Measurements from ENCODE around the gene FERMT3. TPM values are rescaled to one million over a fixed set of nuclear protein-coding genes. Genes with fewer than 3 reads are reported as not detected.

FERMT3 gene
- total and polyA plus RNA-seq, 2 of the 8 experiments (the other 6 are each of a cell fraction or from before 2014, with no cell fraction given) = 1.4 to 3.7 TPM

GRCh38 chr11:64204464-64204989 lies 2.0 kb upstream of the FERMT3 start:
- Histone ChIP-seq H3K23me2 (ENCODE audit: low read depth, low read length) (no peaks in the 10 kb centered on the region; the same call in 1 of the 2 replicates), H3K79me1 (ENCODE audit: low read depth, low read length) (no peaks in the 10 kb centered on the region), H4K91ac (replicated peaks; ENCODE audit: insufficient read length, low read length) (no peak overlapping the region), H3K56ac (replicated peaks; ENCODE audit: insufficient read length, low read depth, low read length) (no peak overlapping the region), H3K27ac (ENCODE audit: low read depth, low read length) (no peak overlapping the region), H2BK120ac (replicated peaks; ENCODE audit: low read depth, low read length) (no peak overlapping the region), H4K8ac (ENCODE audit: extremely low read depth, insufficient read depth, low read length) (no peak overlapping the region), H2AK5ac (ENCODE audit: low read depth, low read length) (no peak overlapping the region), H2BK5ac (ENCODE audit: low read depth, low read length) (no peak overlapping the region), H3K23ac (ENCODE audit: insufficient read length) (no peak overlapping the region), H2BK12ac (ENCODE audit: low read depth, low read length) (no peak overlapping the region), H3K9ac (replicated peaks in 1 of 4; ENCODE audit: extremely low read depth in 1 of 4, low read depth in 3 of 4, low read length in 3 of 4) (no peak overlapping the region; a peak in 1 of 7 replicates), H3K36me3 (ENCODE audit: control insufficient read depth in 2 of 4, insufficient read depth in 4 of 4, low read length in 3 of 4) (peaks cover 41 to 62% (median 54%) of the 10 kb centered on the region in 4 experiments), H3K4ac (replicated peaks; ENCODE audit: insufficient read length, low read depth, low read length) (no peak overlapping the region), H2AFZ (ENCODE audit: low read length) (no peak overlapping the region), H3K27me3 (replicated peaks in 1 of 4; ENCODE audit: control insufficient read depth in 3 of 4, extremely low read depth in 1 of 4, insufficient read depth in 3 of 4, low read length in 3 of 4) (no peaks in the 10 kb centered on the region; a peak in 1 of 7 replicates), H4K5ac (ENCODE audit: insufficient read length, low read depth, low read length) (no peak overlapping the region), H4K20me1 (replicated peaks in 1 of 2; ENCODE audit: control insufficient read depth in 1 of 2, insufficient read depth in 2 of 2, low read length in 2 of 2) (peaks cover 5 to 21% of the 10 kb centered on the region in 2 experiments), H3K4me3 (ENCODE audit: extremely low read depth in 1 of 4, insufficient read depth in 2 of 4, low read depth in 3 of 4, low read length in 4 of 4) (no peak overlapping the region), H3K9me3 (ENCODE audit: insufficient read depth in 2 of 2, low read depth in 1 of 2, low read length in 1 of 2) (no peaks in the 10 kb centered on the region), H3K4me2 (ENCODE audit: insufficient read depth in 1 of 2, low read depth in 2 of 2, low read length in 2 of 2) (no peak overlapping the region), H2BK20ac (ENCODE audit: low read length) (no peak overlapping the region), H3K4me1 (replicated peaks in 1 of 4; ENCODE audit: control insufficient read depth in 3 of 4, insufficient read depth in 4 of 4, low read length in 3 of 4) (peaks cover 0 to 5% (median 0%) of the 10 kb centered on the region in 4 experiments; a peak in 3 of 7 replicates), H2BK15ac (ENCODE audit: low read length) (no peak overlapping the region; the same call in 1 of the 2 replicates), H3K14ac (ENCODE audit: insufficient read length) (no peak overlapping the region), H3K18ac (ENCODE audit: extremely low read depth, low read length) (no peak overlapping the region), H3K79me2 (ENCODE audit: control insufficient read depth in 1 of 2, insufficient read depth in 2 of 2, low read length in 2 of 2) (no peaks in the 10 kb centered on the region)
- CTCF ChIA-PET (ENCODE audit: partially characterized antibody) = interaction anchor here (0.7 to 7.4 kb wide), 31 partner anchors 9 to 209 kb away, joined by 3 to 68 read pairs (median 6); partner anchors contain the start of genes DNAJC4, ESRRA, NUDT22 and PLCB3
- FAIRE-seq (peak; percentile 48), DNase-seq (ENCODE audit: low read depth in 1 of 2, low spot score in 2 of 2) (peak; percentile 53 to 80)
- peak; percentile 80 to 88 for TF ChIP-seq RAD21 (IDR thresholded peaks at IDR 0.05 in 1 of 2, conservative IDR thresholded peaks at IDR 0.05 in 1 of 2; ENCODE audit: low read depth in 2 of 2, low read length in 2 of 2)
- TF ChIP-seq CTCF (IDR thresholded peaks at IDR 0.05; ENCODE audit: control extremely low read depth in 1 of 3, insufficient read depth in 1 of 3, low read depth in 1 of 3, low read length in 3 of 3) = peak; percentile 79 to 90 (median 81)
- no peak for TF ChIP-seq SIRT6 (IDR thresholded peaks at IDR 0.05; ENCODE audit: low read length)
- WGBS, 2 experiments (ENCODE audit: extremely low coverage in 1 of 2, insufficient coverage in 1 of 2, insufficient read length in 1 of 2, insufficient replicate concordance in 2 of 2, low coverage in 1 of 2, low lambda C conversion rate in 2 of 2, missing lambda C conversion rate in 1 of 2) = 73% methylated on average over 7 of the region's 7 CpGs; no CpG with 5 or more reads in 1 of the 2 experiments
- POLR2A ChIA-PET (ENCODE audit: partially characterized antibody) = interaction anchor here (0.7 to 18.4 kb wide), 8 partner anchors 16 to 99 kb away, joined by 3 to 253 read pairs (median 23); partner anchors contain the start of genes MACROD1, NUDT22, PPP1R14B and STIP1

Measured in H1 (cell line).